Epithelial cell of prostate (primary cell): ENCODE data around the gene SH3BP5L.
"Not testable (repeated sequence)": the region's sequence is repeated elsewhere in the genome, so short reads cannot be mapped to it uniquely, and the experiment has no call there.

Experiments
- DNase-seq: peaks from one replicate; pipeline ENCODE4 v3.0.0-alpha.2; 2011; ENCODE audit warnings: low read depth, low spot score
- H3K27ac ChIP-seq: fragments of 450-650 bp; 2 replicates; pipeline ENCODE4 v1.5.1; 2017; ENCODE audit warnings: mild to moderate bottlenecking

Gene SH3BP5L

GRCh38 chr1:248837045-248837780 is 11.5 kb upstream of the SH3BP5L start:
- no peak for DNase-seq

GRCh38 chr1:248834343-248834940 is 8.7 kb upstream of the SH3BP5L start:
- no peak overlapping the region for H3K27ac ChIP-seq

More at GRCh38 chr1:248837045-248837780, 11.5 kb upstream of the SH3BP5L start:
- peak overlapping the region; percentile 97 for H3K27ac ChIP-seq

GRCh38 chr1:248831842-248832241 is 6.1 kb upstream of the SH3BP5L start:
- DNase-seq: no peak
- no peak overlapping the region for H3K27ac ChIP-seq

More at GRCh38 chr1:248834343-248834940, 8.7 kb upstream of the SH3BP5L start:
- DNase-seq: no peak

- H3K27ac ChIP-seq, DNase-seq: not testable (repeated sequence)
Observed at GRCh38 chr1:248830718-248831017, 5.0 kb upstream of the SH3BP5L start.

DNA sequence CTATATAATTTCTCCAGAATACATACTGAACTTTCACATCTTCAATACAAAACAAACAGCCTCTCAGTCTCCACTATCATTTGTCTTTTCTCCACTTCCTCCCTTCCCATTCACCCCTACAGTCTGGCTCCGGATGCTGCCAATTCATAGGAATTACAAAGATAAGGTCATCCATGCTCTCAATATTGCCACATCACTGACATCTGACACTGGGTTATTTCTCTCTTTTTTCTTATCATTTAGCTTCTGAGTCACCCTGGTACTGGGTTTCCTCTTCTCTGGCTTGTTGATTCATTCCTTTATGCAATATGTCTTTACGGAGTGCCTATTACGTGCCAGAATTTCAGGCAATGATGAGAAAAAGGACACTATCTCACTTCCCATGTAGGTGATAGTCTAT is 3.1 kb upstream of the SH3BP5L start:
- DNase-seq: no peak
- no peak overlapping the region for H3K27ac ChIP-seq

- peak overlapping the region; percentile 81 for H3K27ac ChIP-seq
- no peak for DNase-seq
Observed at GRCh38 chr1:248825573-248825908, 174 bp downstream of the SH3BP5L start.

- peak overlapping the region; percentile 81 for H3K27ac ChIP-seq
- DNase-seq: no peak
Observed at GRCh38 chr1:248825136-248825535, 579 bp downstream of the SH3BP5L start.

GRCh38 chr1:248824701-248825100 is 1.0 kb downstream of the SH3BP5L start:
- no peak for DNase-seq
- H3K27ac ChIP-seq: peak overlapping the region; percentile 81

DNA sequence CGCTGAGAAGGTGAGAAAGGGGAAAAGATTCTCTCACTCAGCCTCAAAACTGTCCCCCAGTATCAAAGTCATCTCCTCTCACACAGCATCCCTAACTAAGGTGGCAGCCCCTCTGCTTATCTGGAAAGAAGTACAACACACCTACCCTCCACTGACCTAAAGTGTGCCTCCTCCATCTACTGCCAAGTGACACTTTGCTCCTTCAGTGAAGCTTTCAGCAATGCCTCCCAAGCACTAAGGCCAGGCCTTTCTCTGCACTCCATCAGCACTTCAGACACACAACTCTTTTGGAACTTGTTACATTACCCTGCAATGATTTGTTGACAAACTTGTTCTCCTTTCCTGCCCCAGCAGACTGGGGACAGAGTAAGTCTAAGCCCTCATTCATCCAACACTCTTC is 1.4 kb downstream of the SH3BP5L start:
- DNase-seq: no peak
- H3K27ac ChIP-seq: peak overlapping the region; percentile 81

- no peak for DNase-seq
- peak overlapping the region; percentile 81 for H3K27ac ChIP-seq
Observed at GRCh38 chr1:248823517-248824001, 2.2 kb downstream of the SH3BP5L start.

DNA sequence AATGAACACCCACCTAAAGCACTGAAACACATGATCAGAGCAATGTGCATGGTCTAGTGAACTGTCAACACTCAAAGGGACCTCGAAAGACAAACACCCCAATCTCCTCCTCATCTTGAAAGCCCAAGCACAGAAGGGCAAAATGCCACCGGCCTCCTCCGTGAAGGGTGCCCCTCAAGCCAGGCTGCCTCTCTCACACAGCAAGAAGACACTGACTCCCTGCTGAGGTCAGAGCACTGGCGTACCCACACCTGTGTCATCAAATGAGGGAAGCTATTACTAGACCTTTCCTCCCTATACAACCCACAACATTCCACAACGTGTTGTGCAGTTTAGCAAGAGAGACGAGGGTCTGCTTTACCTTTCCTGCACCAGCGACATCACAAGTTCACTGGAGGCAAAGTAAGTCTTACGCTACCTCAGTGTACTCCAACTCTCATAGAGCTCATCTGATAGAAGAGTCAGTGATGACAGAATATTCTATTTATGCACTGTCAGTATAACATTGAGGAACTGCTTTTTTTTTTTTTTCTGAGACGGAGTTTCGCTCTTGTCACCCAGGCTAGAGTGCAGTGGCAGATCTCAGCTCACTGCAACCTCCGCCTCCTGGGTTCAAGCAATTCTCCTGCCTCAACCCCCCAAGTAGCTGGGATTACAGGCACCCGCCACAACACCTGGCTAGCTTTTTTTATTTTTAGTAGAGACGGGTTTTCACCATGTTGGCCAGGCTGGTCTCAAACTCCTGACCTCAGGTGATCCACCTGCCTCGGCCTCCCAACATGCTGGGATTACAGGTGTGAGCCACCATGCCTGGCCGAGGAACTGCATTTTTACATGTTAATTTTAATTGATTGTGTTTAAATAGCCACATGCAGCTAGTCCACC is 3.3 kb downstream of the SH3BP5L start:
- no peak for DNase-seq
- H3K27ac ChIP-seq: peak overlapping the region; percentile 81

- no peak for DNase-seq
- peak overlapping the region; percentile 46 for H3K27ac ChIP-seq
Observed at GRCh38 chr1:248821641-248822040, 4.1 kb downstream of the SH3BP5L start.

DNA sequence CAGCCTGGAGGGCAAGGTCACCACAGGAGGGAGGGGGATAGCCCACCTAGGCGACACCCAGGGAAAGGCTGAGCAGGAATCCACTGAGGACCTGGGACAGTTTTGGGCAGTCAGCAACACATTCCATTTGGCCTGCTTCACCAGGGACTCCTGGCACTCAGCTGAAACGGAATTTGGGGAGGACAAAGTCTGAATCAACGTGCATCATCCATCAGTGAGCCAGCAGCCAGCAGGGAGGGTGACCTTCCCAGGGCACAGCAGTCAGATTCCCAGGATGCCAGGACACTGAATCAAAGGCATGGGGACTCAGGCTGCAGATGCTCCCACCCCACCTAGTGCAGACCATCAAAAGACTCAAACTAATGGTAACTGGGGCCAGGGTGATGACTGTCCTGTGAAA is 4.6 kb downstream of the SH3BP5L start:
- no peak for DNase-seq
- peak overlapping the region; percentile 46 for H3K27ac ChIP-seq

DNA sequence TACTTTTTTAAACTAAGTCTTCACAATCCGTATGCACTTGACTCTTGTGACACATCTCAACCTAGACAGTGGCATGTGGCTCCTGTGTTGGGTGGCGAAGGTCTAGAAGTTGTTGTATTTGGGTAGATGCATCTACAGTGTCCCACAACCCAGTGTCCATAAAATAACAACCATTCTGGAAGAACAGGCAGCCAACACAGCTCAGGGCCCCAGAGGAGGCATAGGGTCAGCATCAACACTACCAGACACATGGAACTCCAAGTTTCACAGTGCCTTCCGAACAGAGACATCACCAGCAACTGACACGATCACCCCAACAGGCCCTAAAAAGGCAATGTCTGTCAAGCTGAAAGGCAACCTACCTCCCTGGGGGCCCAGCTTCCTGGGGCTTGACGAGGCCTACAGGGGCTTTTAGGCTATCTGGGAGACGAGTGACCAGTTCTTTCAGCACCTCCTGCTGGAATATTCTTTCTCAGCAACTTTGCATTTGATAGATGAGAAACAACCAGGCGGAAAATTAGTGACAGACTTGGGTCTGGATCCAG is 5.6 kb downstream of the SH3BP5L start:
- H3K27ac ChIP-seq: no peak overlapping the region

DNA sequence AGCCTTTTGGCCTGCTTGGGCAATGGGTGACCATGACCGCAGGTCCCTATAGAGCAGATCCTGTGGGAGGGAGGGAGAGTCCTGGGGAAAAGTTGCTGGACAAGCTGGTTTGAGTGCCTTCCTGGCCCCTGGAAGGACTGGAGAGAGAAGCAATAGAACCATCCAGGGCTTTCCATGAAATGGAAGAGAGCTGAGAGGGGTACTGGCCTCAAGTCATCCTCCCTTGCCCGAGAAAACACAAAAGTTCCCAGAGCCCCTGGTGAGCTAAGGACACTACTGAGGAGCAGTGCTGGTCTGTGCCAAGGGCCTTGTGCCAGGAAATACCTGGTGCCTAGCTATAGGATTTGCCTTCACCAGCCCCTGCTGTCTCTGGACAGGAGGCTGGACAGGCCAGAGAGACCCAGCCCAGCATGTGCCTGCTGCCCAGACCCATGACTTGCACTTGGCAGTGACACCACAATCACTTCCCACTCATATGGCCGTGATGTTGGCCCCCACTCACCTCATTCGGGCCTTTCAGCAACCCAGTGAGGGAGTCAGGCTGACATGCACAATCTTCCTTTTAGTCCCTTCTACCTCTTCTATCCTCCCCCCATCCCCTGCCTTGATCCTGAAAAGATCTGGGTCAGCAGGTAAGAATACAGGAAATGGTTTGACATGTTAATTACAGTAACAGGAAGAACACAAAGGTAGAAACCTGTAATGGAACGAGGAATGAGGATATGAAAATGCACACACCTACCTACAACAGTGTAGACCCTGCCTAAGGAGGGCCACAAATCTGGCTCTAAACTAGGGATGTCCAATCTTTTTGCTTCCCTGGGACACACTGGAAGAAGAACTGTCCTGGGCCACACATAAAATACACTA is 7.0 kb downstream of the SH3BP5L start:
- no peak for DNase-seq
- no peak overlapping the region for H3K27ac ChIP-seq

More for the DNA sequence above, 5.6 kb downstream of the SH3BP5L start:
- DNase-seq: no peak

- H3K27ac ChIP-seq: no peak overlapping the region
- DNase-seq: no peak
Observed at GRCh38 chr1:248817065-248817464, 8.7 kb downstream of the SH3BP5L start.

- DNase-seq: no peak
- H3K27ac ChIP-seq: no peak overlapping the region
Observed at GRCh38 chr1:248816042-248816851, 9.5 kb downstream of the SH3BP5L start.

GRCh38 chr1:248815407-248816034 is 10.2 kb downstream of the SH3BP5L start:
- H3K27ac ChIP-seq: no peak overlapping the region
- DNase-seq: no peak

DNA sequence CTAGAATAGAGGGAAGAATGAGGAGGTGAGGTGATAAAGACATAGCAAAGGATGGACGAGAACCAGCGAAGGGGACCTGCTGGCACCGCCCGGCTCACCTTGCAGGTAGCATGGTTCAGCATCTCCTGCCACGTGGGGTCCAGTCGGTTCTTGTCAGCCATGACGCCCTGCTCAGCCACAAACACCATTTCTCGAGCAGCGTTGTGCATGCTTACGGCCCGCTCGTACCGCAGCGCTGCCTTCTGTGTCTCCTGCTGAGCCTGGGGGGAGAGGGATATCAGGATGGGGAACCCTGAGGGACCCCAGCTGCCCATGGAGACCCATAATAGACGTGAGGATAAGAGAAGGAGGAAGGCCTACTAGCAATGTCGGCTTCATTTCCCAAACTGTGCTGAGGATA is 11.4 kb downstream of the SH3BP5L start:
- no peak for DNase-seq
- H3K27ac ChIP-seq: no peak overlapping the region
